Right lobe of liver (tissue), 4 donors: ENCODE data around the gene OPA3.

Source experiments
- POLR2A ChIP-seq: fragments of 450-650 bp; IDR thresholded peaks from one replicate; pipeline ENCODE4 v1.6.1; 2017; ENCODE audit warnings: antibody characterized with exemption, mild to moderate bottlenecking
- TF ChIP-seq, protein P1 (sequence below), 4 donors: fragments of 200-600 bp in 3 of 4; fragments of 450-650 bp in 1 of 4; IDR thresholded peaks; one replicate each; pipeline versions ENCODE4 v1.5.1 to v1.8.0; 2016 to 2022; ENCODE audit warnings: antibody characterized with exemption in 4 of 4, mild to moderate bottlenecking in 2 of 4
- donor health status: DM: no; HTN: no; CAD: no.
- donor health status: DM: no; HTN: no; CAD: no.
- donor health status: DM: no; HTN: yes; CAD: no.

- TF ChIP-seq, protein P1, sequence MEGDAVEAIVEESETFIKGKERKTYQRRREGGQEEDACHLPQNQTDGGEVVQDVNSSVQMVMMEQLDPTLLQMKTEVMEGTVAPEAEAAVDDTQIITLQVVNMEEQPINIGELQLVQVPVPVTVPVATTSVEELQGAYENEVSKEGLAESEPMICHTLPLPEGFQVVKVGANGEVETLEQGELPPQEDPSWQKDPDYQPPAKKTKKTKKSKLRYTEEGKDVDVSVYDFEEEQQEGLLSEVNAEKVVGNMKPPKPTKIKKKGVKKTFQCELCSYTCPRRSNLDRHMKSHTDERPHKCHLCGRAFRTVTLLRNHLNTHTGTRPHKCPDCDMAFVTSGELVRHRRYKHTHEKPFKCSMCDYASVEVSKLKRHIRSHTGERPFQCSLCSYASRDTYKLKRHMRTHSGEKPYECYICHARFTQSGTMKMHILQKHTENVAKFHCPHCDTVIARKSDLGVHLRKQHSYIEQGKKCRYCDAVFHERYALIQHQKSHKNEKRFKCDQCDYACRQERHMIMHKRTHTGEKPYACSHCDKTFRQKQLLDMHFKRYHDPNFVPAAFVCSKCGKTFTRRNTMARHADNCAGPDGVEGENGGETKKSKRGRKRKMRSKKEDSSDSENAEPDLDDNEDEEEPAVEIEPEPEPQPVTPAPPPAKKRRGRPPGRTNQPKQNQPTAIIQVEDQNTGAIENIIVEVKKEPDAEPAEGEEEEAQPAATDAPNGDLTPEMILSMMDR (IDR thresholded peaks at IDR 0.05) = peak; percentile 96 to 98 (median 97)
- peak; percentile 59 for TF ChIP-seq POLR2A
These were observed 106.0 kb downstream of the OPA3 start for GRCh38 chr19:45478454-45479238.
